Activated CD4-positive, alpha-beta T cell treated with anti-CD3 and anti-CD28 coated beads, Interleukin-2, amount 10 ng/mL, durations not matched to agents 24 days and 14 days (primary cell): ENCODE data around the gene RSAD1. TPM values are rescaled to one million over a fixed set of nuclear protein-coding genes. Genes with fewer than 3 reads are reported as not detected.

Experiments used
- DNase-seq: peaks from one replicate; pipeline ENCODE4 v3.0.0; 2022
- H3K27ac Mint-ChIP-seq: one replicate; pipeline ENCODE4 v1.8.0; 2022; ENCODE audit warnings: mild to moderate bottlenecking, mixed read lengths
- H3K27me3 Mint-ChIP-seq: one replicate; pipeline ENCODE4 v1.8.0; 2022; ENCODE audit warnings: mixed read lengths
- H3K36me3 Mint-ChIP-seq: one replicate; pipeline ENCODE4 v1.8.0; 2022; ENCODE audit warnings: low read depth, mild to moderate bottlenecking, mixed read lengths
- H3K4me1 Mint-ChIP-seq: one replicate; pipeline ENCODE4 v1.8.0; 2021; ENCODE audit warnings: mixed read lengths
- H3K4me3 Mint-ChIP-seq: one replicate; pipeline ENCODE4 v1.8.0; 2022; ENCODE audit warnings: mild to moderate bottlenecking, moderate library complexity, mixed read lengths
- H3K9me3 Mint-ChIP-seq: one replicate; pipeline ENCODE4 v1.8.0; 2021; ENCODE audit warnings: mixed read lengths
- intact Hi-C: fragments of 100-400 bp; cut with micrococcal nuclease; formaldehyde crosslinking; loops from one replicate; pipeline ENCODE4 v1.15.1; 2023
- total RNA-seq: library from RNA; stranded (reverse); gene quantifications from 2 replicates; pipeline ENCODE4 v1.2.3, GENCODE V29; 2022

The RSAD1 gene
- total RNA-seq, 1 donor from 2014 or later, result 53.6 TPM

DNA sequence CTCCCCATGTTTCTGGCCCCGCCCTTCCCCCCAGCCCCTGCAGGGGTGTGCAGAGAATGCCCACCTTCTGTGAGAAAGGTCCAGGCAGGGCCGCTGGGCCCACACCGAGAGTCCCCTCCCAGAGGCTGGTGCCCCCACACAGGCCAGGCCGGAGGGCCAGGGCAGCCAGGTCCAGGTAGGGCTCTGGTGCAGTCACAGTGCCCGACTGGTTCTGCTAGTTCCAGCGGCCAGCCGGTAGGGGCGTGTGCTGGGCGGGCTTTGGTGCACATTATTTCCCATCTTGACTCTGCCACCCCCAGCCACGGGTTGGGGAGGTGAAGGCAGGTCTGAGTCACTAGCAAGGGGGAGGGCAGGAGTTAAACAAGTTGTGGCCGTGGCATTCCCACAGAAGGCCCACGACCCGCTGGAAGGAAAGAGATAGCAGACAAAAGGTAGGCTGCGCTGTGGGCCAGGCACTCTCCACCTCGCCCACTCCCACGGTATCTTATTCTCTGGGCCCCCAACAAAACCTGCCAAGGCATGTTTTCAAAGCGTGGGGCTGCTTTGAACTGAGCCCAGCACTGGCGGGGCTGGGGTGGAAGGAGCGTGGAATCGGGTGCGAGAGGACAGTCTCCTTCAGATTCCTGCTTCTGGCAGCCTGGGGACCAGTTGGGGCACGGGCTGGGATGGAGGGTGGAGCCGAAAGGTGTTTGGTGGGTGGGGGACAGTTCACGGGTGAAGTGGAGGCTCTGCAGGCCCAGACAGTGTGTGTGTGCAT lies 55.7 kb downstream of the RSAD1 start:
- DNase-seq, result no peak
- Mint-ChIP-seq H3K4me3 (no peak overlapping the region), H3K27ac (no peak overlapping the region), H3K36me3 (no peaks in the 10 kb centered on the region), H3K9me3 (no peaks in the 10 kb centered on the region), H3K27me3 (peaks cover 39% of the 10 kb centered on the region), H3K4me1 (peaks cover 8% of the 10 kb centered on the region)
- intact Hi-C loops, result no loop called here

DNA sequence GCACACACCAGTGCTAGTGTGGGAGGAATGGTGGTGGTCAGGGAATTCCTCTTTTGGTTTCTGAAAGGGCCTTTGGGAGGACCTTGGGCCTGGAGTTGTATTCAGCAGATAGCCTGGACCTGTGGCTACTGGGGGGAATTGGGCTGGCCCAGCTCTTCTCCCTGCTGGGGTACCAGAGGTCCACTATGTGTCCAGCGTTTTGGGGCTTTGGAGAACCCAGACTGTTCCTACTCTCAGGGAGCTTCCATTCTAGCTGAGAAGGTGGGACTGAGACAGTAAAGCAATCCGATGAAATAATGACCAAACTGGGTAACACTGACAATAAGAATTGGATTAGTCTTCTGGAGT lies 56.3 kb downstream of the RSAD1 start:
- Mint-ChIP-seq H3K27ac (no peak overlapping the region), H3K36me3 (no peaks in the 10 kb centered on the region), H3K27me3 (peaks cover 39% of the 10 kb centered on the region), H3K4me1 (peaks cover 8% of the 10 kb centered on the region), H3K4me3 (no peak overlapping the region), H3K9me3 (no peaks in the 10 kb centered on the region)
- no peak for DNase-seq
- intact Hi-C loops, result no loop called here

- no peak overlapping the region for H3K27ac Mint-ChIP-seq
- peaks cover 39% of the 10 kb centered on the region for H3K27me3 Mint-ChIP-seq
- no peak for DNase-seq
- no peak overlapping the region for H3K4me3 Mint-ChIP-seq
- peaks cover 8% of the 10 kb centered on the region for H3K4me1 Mint-ChIP-seq
- intact Hi-C loops, result no loop called here
- H3K36me3 Mint-ChIP-seq, result no peaks in the 10 kb centered on the region
- H3K9me3 Mint-ChIP-seq, result no peaks in the 10 kb centered on the region
Measured at GRCh38 chr17:50535407-50535806, 56.7 kb downstream of the RSAD1 start.

Other genes with a start within 250 kb of the RSAD1 start
- 0.44 and 0.47 TPM in 2 replicates for gene TMEM92, start 204.4 kb upstream of the RSAD1 start, total RNA-seq
- gene XYLT2, start 132.7 kb upstream of the RSAD1 start, total RNA-seq, result 65.3 and 66.5 TPM in 2 replicates
- gene MRPL27, start 105.7 kb upstream of the RSAD1 start, total RNA-seq, result 80.5 and 83.3 TPM in 2 replicates
- 30.7 and 35.4 TPM in 2 replicates for gene EME1, start 105.6 kb upstream of the RSAD1 start, total RNA-seq
- gene LRRC59, start 81.3 kb upstream of the RSAD1 start, total RNA-seq, result 113 and 117 TPM in 2 replicates
- 13.6 and 16.5 TPM in 2 replicates for gene ACSF2, start 52.6 kb upstream of the RSAD1 start, total RNA-seq
- not detected in 2 replicates for gene CHAD, start 10.0 kb upstream of the RSAD1 start, total RNA-seq
- gene MYCBPAP, start 29.6 kb downstream of the RSAD1 start, total RNA-seq, result 3.5 TPM in 2 replicates
- gene EPN3, start 53.9 kb downstream of the RSAD1 start, total RNA-seq, result not detected in 2 replicates
- 21.6 and 22.4 TPM in 2 replicates for gene SPATA20, start 68.3 kb downstream of the RSAD1 start, total RNA-seq
- gene CACNA1G, start 81.9 kb downstream of the RSAD1 start, total RNA-seq, result 0.07 TPM in 1 of 2 replicates, not detected in the other
- not detected in 2 replicates for gene ABCC3, start 156.0 kb downstream of the RSAD1 start, total RNA-seq
- 47.7 and 49.8 TPM in 2 replicates for gene ANKRD40, start 229.1 kb downstream of the RSAD1 start, total RNA-seq
- 125 and 133 TPM in 2 replicates for gene LUC7L3, start 240.7 kb downstream of the RSAD1 start, total RNA-seq